ENCODE results near the gene RNF39.

- TF ChIP-seq, protein P1, sequence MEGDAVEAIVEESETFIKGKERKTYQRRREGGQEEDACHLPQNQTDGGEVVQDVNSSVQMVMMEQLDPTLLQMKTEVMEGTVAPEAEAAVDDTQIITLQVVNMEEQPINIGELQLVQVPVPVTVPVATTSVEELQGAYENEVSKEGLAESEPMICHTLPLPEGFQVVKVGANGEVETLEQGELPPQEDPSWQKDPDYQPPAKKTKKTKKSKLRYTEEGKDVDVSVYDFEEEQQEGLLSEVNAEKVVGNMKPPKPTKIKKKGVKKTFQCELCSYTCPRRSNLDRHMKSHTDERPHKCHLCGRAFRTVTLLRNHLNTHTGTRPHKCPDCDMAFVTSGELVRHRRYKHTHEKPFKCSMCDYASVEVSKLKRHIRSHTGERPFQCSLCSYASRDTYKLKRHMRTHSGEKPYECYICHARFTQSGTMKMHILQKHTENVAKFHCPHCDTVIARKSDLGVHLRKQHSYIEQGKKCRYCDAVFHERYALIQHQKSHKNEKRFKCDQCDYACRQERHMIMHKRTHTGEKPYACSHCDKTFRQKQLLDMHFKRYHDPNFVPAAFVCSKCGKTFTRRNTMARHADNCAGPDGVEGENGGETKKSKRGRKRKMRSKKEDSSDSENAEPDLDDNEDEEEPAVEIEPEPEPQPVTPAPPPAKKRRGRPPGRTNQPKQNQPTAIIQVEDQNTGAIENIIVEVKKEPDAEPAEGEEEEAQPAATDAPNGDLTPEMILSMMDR (IDR thresholded peaks at IDR 0.05): no peak
- TF ChIP-seq POLR2A (IDR thresholded peaks at IDR 0.05): no peak
- TF ChIP-seq POLR2AphosphoS5 (IDR thresholded peaks at IDR 0.05; ENCODE audit: insufficient read depth in 1 of 2, low read depth in 1 of 2): peak in 1 of 2 donors; percentile 48
Observed at GRCh38 chr6:30122515-30122914, 46.9 kb upstream of the RNF39 start.

All from vagina (tissue), 2 donors.